ENCODE results near the gene MED27. TPM values are rescaled to one million over a fixed set of nuclear protein-coding genes. Genes with fewer than 3 reads are reported as not detected.

MED27 gene
- total RNA-seq, 1 experiment from 2014 or later: 24.4 TPM

- intact Hi-C loops (cut with micrococcal nuclease; ENCODE audit: unreplicated experiment) (no loop called here), in situ Hi-C loops (cut with HindIII; ENCODE audit: low pct_unique_long_range_greater_than_20kb, low sequenced_read_pairs) (no loop called here)
- no TSS peak for BruUV-seq (replicated peaks)
- POLR2A ChIA-PET: no interaction called here
- Histone ChIP-seq H3K27ac (ENCODE audit: low read length) (no peak overlapping the region), H3K36me3 (ENCODE audit: control insufficient read depth, insufficient read depth, low read length) (no peaks in the 10 kb centered on the region), H3K9me3 (ENCODE audit: control insufficient read depth, insufficient read depth, low read depth, low read length) (no peaks in the 10 kb centered on the region), H3K4me1 (ENCODE audit: control insufficient read depth, insufficient read depth, low read length) (no peaks in the 10 kb centered on the region), H3K27me3 (ENCODE audit: control insufficient read depth, insufficient read depth, low read length) (no peaks in the 10 kb centered on the region), H3K4me3 (ENCODE audit: low read depth in 2 of 2, low read length in 2 of 2) (no peak overlapping the region)
- DNase-seq (ENCODE audit: low read depth, low spot score) (no peak), ATAC-seq (no peak)
- CTCF ChIA-PET: no interaction called here
- TF ChIP-seq POLR2AphosphoS5 (IDR thresholded peaks at IDR 0.05; ENCODE audit: low read depth, low read length): no peak
Observed at GRCh38 chr9:131840751-131841702, 238.6 kb downstream of the MED27 start.

- no peaks in the 10 kb centered on the region for H3K9me3 ChIP-seq (ENCODE audit: control insufficient read depth, insufficient read depth, low read depth, low read length)
- H3K27ac ChIP-seq (ENCODE audit: low read length): no peak overlapping the region
- ATAC-seq: no peak
- POLR2A ChIA-PET: no interaction called here
- no peaks in the 10 kb centered on the region for H3K4me1 ChIP-seq (ENCODE audit: control insufficient read depth, insufficient read depth, low read length)
- no peak overlapping the region for H3K4me3 ChIP-seq (ENCODE audit: low read depth in 2 of 2, low read length in 2 of 2)
- intact Hi-C loops (cut with micrococcal nuclease; ENCODE audit: unreplicated experiment): no loop called here
- no peak for DNase-seq (ENCODE audit: low read depth, low spot score)
- CTCF ChIA-PET: no interaction called here
- H3K27me3 ChIP-seq (ENCODE audit: control insufficient read depth, insufficient read depth, low read length): no peaks in the 10 kb centered on the region
- H3K36me3 ChIP-seq (ENCODE audit: control insufficient read depth, insufficient read depth, low read length): no peaks in the 10 kb centered on the region
- TF ChIP-seq REST (IDR thresholded peaks at IDR 0.05; ENCODE audit: insufficient read depth in 1 of 2, low read depth in 2 of 2, low read length in 1 of 2) (no peak), SIN3A (IDR thresholded peaks at IDR 0.05; ENCODE audit: borderline replicate concordance, insufficient read depth, low read depth, low read length) (no peak), POLR2AphosphoS5 (IDR thresholded peaks at IDR 0.05; ENCODE audit: low read depth, low read length) (no peak), TCF7L2 (IDR thresholded peaks at IDR 0.05; ENCODE audit: low read depth, low read length) (no peak), CTCF (IDR thresholded peaks at IDR 0.05) (no peak)
- BruUV-seq (replicated peaks): no TSS peak
- in situ Hi-C loops (cut with HindIII; ENCODE audit: low pct_unique_long_range_greater_than_20kb, low sequenced_read_pairs): no loop called here
Observed at GRCh38 chr9:131840220-131840619, 239.4 kb downstream of the MED27 start.

All from Panc1 (cell line).